ENCODE data around the gene RASGRP4. TPM values are rescaled to one million over a fixed set of nuclear protein-coding genes. Genes with fewer than 3 reads are reported as not detected.

RASGRP4 gene
- polyA plus RNA-seq, 2 of the 4 experiments (the other 2 are of a cell fraction), result 0.22 to 0.30 TPM

DNA sequence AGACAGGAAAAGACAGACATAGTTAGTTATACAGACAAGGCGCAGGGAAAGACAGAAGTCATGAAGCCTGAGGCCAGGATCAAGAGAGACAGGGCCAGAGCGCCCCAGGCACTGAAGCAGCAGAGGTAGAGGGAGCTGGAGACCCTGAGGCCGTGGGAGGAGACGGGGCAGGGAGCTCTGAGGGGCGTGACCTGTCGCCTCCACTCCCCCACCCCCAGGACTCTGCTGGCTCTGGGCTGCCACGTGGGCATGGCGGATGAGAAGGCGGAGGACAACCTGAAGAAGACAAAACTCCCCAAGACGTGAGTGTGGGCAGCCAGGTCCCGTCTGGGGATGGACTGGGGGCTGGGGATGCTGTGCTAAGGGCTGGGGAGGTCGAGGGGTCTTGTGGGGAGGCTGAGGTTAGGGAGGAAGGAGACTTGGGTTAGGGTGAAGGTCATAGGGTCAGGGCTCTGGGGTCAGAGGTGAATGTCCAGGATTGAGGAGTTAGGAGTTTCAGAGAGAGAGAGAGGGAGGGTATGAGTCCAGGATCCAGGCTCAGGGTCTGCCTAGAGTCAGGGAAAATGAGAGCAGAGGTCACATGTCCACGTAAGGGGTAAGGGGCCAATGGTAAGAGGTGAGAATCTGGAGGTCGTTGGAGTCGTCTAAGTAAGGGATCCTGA, 38.5 kb upstream of the RASGRP4 start:
- H3K4me2 ChIP-seq, result no peak overlapping the region
- H3K27ac ChIP-seq, result no peak overlapping the region
- WGBS (ENCODE audit: missing lambda C conversion rate), result 29% methylated on average over 15 of the region's 15 CpGs
- no peaks in the 10 kb centered on the region for H3K4me1 ChIP-seq
- no peak for FAIRE-seq
- peak; percentile 9 to 12; a peak in 2 of 6 replicates for ATAC-seq
- ChIA-PET CTCF (no interaction called here), POLR2A (no interaction called here)
- no peak overlapping the region for H3K4me3 ChIP-seq
- no peak for DNase-seq (ENCODE audit: low read depth in 1 of 2, low spot score in 1 of 2)
- TF ChIP-seq EHMT2 (IDR thresholded peaks at IDR 0.05; ENCODE audit: low read depth) (no peak), CBX2 (IDR thresholded peaks at IDR 0.05; ENCODE audit: borderline replicate concordance, low read depth) (no peak), SMC3 (IDR thresholded peaks at IDR 0.05) (no peak)
- peaks cover 6% of the 10 kb centered on the region; the same call in 1 of the 3 replicates for H3K9me3 ChIP-seq

DNA sequence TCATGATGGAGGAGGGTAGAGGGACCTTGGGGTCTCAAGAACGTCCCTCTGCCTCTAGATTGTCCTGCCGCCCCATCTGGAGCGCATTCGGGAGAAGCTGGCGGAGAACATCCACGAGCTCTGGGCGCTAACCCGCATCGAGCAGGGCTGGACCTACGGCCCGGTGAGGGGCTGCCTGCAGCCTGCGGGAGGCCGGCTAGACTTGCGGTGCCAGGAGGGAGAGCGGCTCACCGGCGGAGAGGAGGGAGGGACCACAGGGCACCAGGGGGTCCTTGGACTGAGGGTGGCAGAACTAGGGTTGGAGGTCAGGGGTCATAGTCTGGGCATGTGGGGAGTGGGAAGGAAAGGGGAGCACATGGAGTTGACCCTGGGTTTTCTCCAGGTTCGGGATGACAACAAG, 37.3 kb upstream of the RASGRP4 start:
- ChIA-PET POLR2A (no interaction called here), CTCF (no interaction called here)
- Histone ChIP-seq H3K4me1 (no peaks in the 10 kb centered on the region), H3K4me2 (no peak overlapping the region), H3K27ac (no peak overlapping the region), H3K4me3 (no peak overlapping the region), H3K9me3 (peaks cover 6% of the 10 kb centered on the region; the same call in 1 of the 3 replicates)
- no peak for DNase-seq (ENCODE audit: low read depth in 1 of 2, low spot score in 1 of 2)
- ATAC-seq, result no peak
- TF ChIP-seq JUN (IDR thresholded peaks at IDR 0.05) (no peak), TP53 (CRISPR knock-in tag; IDR thresholded peaks at IDR 0.05) (no peak), MAFK (IDR thresholded peaks at IDR 0.05; ENCODE audit: partially characterized antibody) (no peak), POLR2A (IDR thresholded peaks at IDR 0.05; ENCODE audit: low read length) (no peak), EHMT2 (IDR thresholded peaks at IDR 0.05; ENCODE audit: low read depth) (no peak), SREBF2 (IDR thresholded peaks at IDR 0.05) (no peak), NPAS2 (CRISPR knock-in tag; IDR thresholded peaks at IDR 0.05; ENCODE audit: borderline replicate concordance) (no peak), ZFP36 (IDR thresholded peaks at IDR 0.05; ENCODE audit: borderline replicate concordance, partially characterized antibody) (no peak), ESRRA (IDR thresholded peaks at IDR 0.05; ENCODE audit: borderline replicate concordance, low read length) (no peak), KDM5A (IDR thresholded peaks at IDR 0.05) (no peak), FOSB (CRISPR knock-in tag; IDR thresholded peaks at IDR 0.05) (no peak)
- TF ChIP-seq, protein P1, sequence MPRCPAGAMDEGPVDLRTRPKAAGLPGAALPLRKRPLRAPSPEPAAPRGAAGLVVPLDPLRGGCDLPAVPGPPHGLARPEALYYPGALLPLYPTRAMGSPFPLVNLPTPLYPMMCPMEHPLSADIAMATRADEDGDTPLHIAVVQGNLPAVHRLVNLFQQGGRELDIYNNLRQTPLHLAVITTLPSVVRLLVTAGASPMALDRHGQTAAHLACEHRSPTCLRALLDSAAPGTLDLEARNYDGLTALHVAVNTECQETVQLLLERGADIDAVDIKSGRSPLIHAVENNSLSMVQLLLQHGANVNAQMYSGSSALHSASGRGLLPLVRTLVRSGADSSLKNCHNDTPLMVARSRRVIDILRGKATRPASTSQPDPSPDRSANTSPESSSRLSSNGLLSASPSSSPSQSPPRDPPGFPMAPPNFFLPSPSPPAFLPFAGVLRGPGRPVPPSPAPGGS (IDR thresholded peaks at IDR 0.05), result no peak
- WGBS (ENCODE audit: missing lambda C conversion rate), result 73% methylated on average over 18 of the region's 18 CpGs
- no peak for FAIRE-seq

DNA sequence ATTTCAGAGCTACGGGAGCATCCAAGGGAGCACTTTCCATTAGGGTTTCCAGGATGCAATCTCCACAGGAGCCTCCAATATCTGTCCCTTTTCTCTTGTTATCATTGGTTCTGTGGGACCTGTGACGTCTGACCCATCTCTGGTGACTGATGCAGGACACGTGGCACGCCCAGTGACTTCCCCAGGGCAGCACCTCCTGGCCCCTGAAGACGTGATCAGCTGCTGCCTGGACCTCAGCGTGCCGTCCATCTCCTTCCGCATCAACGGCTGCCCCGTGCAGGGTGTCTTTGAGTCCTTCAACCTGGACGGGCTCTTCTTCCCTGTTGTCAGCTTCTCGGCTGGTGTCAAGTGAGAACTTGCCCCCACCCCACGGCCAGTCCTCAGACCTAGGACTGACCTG, 33.0 kb upstream of the RASGRP4 start:
- Histone ChIP-seq H3K4me3 (no peak overlapping the region), H3K4me1 (no peaks in the 10 kb centered on the region), H3K27ac (no peak overlapping the region), H3K9me3 (peaks cover 6% of the 10 kb centered on the region; the same call in 1 of the 3 replicates), H3K4me2 (no peak overlapping the region)
- no peak for DNase-seq (ENCODE audit: low read depth in 1 of 2, low spot score in 1 of 2)
- TF ChIP-seq EHMT2 (IDR thresholded peaks at IDR 0.05; ENCODE audit: low read depth), result no peak
- TF ChIP-seq CHD4 (IDR thresholded peaks at IDR 0.05; ENCODE audit: borderline replicate concordance), result no peak
- no peak for TF ChIP-seq ZNF302 (CRISPR knock-in tag; IDR thresholded peaks at IDR 0.05)
- no peak for TF ChIP-seq RCOR1 (IDR thresholded peaks at IDR 0.05; ENCODE audit: low read depth, low read length)
- TF ChIP-seq MAFK (IDR thresholded peaks at IDR 0.05; ENCODE audit: partially characterized antibody), result no peak
- TF ChIP-seq CEBPB (IDR thresholded peaks at IDR 0.05), result no peak
- TF ChIP-seq ZSCAN20 (CRISPR knock-in tag; IDR thresholded peaks at IDR 0.05), result no peak
- no peak for TF ChIP-seq TFCP2L1 (CRISPR knock-in tag; IDR thresholded peaks at IDR 0.05)
- TF ChIP-seq NPAS2 (CRISPR knock-in tag; IDR thresholded peaks at IDR 0.05; ENCODE audit: borderline replicate concordance), result no peak
- TF ChIP-seq EHF (CRISPR knock-in tag; IDR thresholded peaks at IDR 0.05), result no peak
- TF ChIP-seq, protein P1 (IDR thresholded peaks at IDR 0.05), result no peak
- 30% methylated on average over 13 of the region's 13 CpGs for WGBS (ENCODE audit: missing lambda C conversion rate)
- no peak for FAIRE-seq
- POLR2A ChIA-PET, result no interaction called here
- CTCF ChIA-PET, result interaction anchor here (0.6 to 1.2 kb wide), 4 partner anchors 22 to 36 kb away, joined by 3 read pairs; no protein-coding TSS in a partner anchor
- ATAC-seq, result 0 out of 6 replicates have a peak, but pooled peaks of 1 of the 2 experiments have one; percentile 3

Measured in A549 (cell line).